ENCODE data around the gene SRD5A2. TPM values are rescaled to one million over a fixed set of nuclear protein-coding genes. Genes with fewer than 3 reads are reported as not detected.
A peak's percentile ranks its signal among the peaks of the same experiment; 100 is the strongest.

SRD5A2 gene
- not detected in 2 replicates for total RNA-seq (2014; rRNA removed; shearing (Covaris generic))

- DNase-seq (ENCODE audit: low read depth): no peak
Observed at GRCh38 chr2:31580321-31581117, at the start of gene SRD5A2. Gene SRD5A2, minus strand, starts transcription at chr2:31580938. Its CDS starts 38 bp downstream, at chr2:31580900.

- DNase-seq (ENCODE audit: low read depth): peak; percentile 20
Observed at GRCh38 chr2:31606509-31606908, 25.8 kb upstream of the SRD5A2 start.

GRCh38 chr2:31598694-31599093 lies 18.0 kb upstream of the SRD5A2 start:
- no peak for DNase-seq (ENCODE audit: low read depth)

- DNase-seq (ENCODE audit: low read depth): no peak
Observed at GRCh38 chr2:31586230-31586629, 5.5 kb upstream of the SRD5A2 start.

GRCh38 chr2:31581124-31581795 lies 522 bp upstream of the SRD5A2 start:
- DNase-seq (ENCODE audit: low read depth): no peak

GRCh38 chr2:31579996-31580320 lies 780 bp downstream of the SRD5A2 start:
- no peak for DNase-seq (ENCODE audit: low read depth)

- DNase-seq (ENCODE audit: low read depth): no peak
Observed at GRCh38 chr2:31578316-31578715, 2.4 kb downstream of the SRD5A2 start.

- DNase-seq (ENCODE audit: low read depth): no peak
Observed at GRCh38 chr2:31577143-31577542, 3.6 kb downstream of the SRD5A2 start.

GRCh38 chr2:31568585-31569201 lies 12.0 kb downstream of the SRD5A2 start:
- DNase-seq (ENCODE audit: low read depth): no peak

GRCh38 chr2:31567679-31568078 lies 13.1 kb downstream of the SRD5A2 start:
- no peak for DNase-seq (ENCODE audit: low read depth)

- peak; percentile 3 for DNase-seq (ENCODE audit: low read depth)
Observed at GRCh38 chr2:31563273-31563839, 17.4 kb downstream of the SRD5A2 start.

GRCh38 chr2:31561823-31562222 lies 18.9 kb downstream of the SRD5A2 start:
- no peak for DNase-seq (ENCODE audit: low read depth)

- DNase-seq (ENCODE audit: low read depth): peak; percentile 48
Observed at GRCh38 chr2:31558401-31559295, 22.1 kb downstream of the SRD5A2 start.

GRCh38 chr2:31556940-31557339 lies 23.8 kb downstream of the SRD5A2 start:
- DNase-seq (ENCODE audit: low read depth): no peak

GRCh38 chr2:31555967-31556706 lies 24.6 kb downstream of the SRD5A2 start:
- no peak for DNase-seq (ENCODE audit: low read depth)

GRCh38 chr2:31553362-31553761 lies 27.4 kb downstream of the SRD5A2 start:
- DNase-seq (ENCODE audit: low read depth): no peak

GRCh38 chr2:31547485-31547884 lies 33.3 kb downstream of the SRD5A2 start:
- no peak for DNase-seq (ENCODE audit: low read depth)

- no peak for DNase-seq (ENCODE audit: low read depth)
Observed at GRCh38 chr2:31541853-31542252, 38.9 kb downstream of the SRD5A2 start.

- no peak for DNase-seq (ENCODE audit: low read depth)
Observed at GRCh38 chr2:31539505-31539904, 41.2 kb downstream of the SRD5A2 start.

GRCh38 chr2:31535768-31536167 lies 45.0 kb downstream of the SRD5A2 start:
- DNase-seq (ENCODE audit: low read depth): no peak

- peak; percentile 15 for DNase-seq (ENCODE audit: low read depth)
Observed at GRCh38 chr2:31534636-31535035, 46.1 kb downstream of the SRD5A2 start.

Measured in M059J (cell line).